ENCODE measurements around the gene CDK14. TPM values are rescaled to one million over a fixed set of nuclear protein-coding genes. Genes with fewer than 3 reads are reported as not detected.

CDK14 gene
- polyA plus RNA-seq, 1 donor from 2014 or later, result 25.1 TPM

DNA sequence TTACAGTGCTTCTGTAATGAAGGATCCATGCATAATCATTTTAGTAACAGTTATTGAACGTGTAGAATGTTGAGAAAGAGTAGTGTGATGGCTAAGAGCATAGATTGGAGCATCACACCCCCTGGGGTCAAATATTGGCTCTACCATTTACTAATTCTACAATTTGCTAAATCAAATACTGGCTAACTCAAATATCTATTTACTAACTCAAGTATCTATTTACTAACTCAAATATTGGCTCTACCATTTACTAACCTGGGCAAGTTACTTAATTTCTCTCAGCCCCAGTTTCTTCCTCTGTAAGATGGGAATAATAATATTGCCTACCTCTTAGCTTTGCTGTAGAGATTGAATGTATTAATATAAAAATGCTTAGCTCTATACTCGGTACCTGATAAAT lies 64.0 kb downstream of the CDK14 start:
- Histone ChIP-seq H3K4me2 (ENCODE audit: low read length) (no peak overlapping the region), H2AFZ (ENCODE audit: low read depth, low read length) (no peak overlapping the region), H3F3A (ENCODE audit: insufficient read depth, low read length, poor library complexity, severe bottlenecking) (no peaks in the 10 kb centered on the region), H3K79me2 (replicated peaks; ENCODE audit: insufficient read depth, low read length) (peaks cover 12% of the 10 kb centered on the region), H3K9me2 (ENCODE audit: insufficient read depth, low read length) (no peaks in the 10 kb centered on the region), H3K27me3 (ENCODE audit: insufficient read depth, low read depth, low read length) (no peaks in the 10 kb centered on the region), H3K9ac (ENCODE audit: low read length) (no peak overlapping the region), H3K4me3 (ENCODE audit: low read length) (no peak overlapping the region), H3K9me3 (ENCODE audit: low read length) (no peaks in the 10 kb centered on the region), H3K27ac (ENCODE audit: low read length) (no peak overlapping the region), H4K20me1 (ENCODE audit: insufficient read depth) (no peaks in the 10 kb centered on the region), H3K36me3 (ENCODE audit: insufficient read depth, low read length) (peaks cover 4% of the 10 kb centered on the region)
- TF ChIP-seq EP300 (conservative IDR thresholded peaks at IDR 0.05; ENCODE audit: poor library complexity, severe bottlenecking), result no peak
- TF ChIP-seq, protein P1, sequence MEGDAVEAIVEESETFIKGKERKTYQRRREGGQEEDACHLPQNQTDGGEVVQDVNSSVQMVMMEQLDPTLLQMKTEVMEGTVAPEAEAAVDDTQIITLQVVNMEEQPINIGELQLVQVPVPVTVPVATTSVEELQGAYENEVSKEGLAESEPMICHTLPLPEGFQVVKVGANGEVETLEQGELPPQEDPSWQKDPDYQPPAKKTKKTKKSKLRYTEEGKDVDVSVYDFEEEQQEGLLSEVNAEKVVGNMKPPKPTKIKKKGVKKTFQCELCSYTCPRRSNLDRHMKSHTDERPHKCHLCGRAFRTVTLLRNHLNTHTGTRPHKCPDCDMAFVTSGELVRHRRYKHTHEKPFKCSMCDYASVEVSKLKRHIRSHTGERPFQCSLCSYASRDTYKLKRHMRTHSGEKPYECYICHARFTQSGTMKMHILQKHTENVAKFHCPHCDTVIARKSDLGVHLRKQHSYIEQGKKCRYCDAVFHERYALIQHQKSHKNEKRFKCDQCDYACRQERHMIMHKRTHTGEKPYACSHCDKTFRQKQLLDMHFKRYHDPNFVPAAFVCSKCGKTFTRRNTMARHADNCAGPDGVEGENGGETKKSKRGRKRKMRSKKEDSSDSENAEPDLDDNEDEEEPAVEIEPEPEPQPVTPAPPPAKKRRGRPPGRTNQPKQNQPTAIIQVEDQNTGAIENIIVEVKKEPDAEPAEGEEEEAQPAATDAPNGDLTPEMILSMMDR (IDR thresholded peaks at IDR 0.05; ENCODE audit: poor library complexity, severe bottlenecking), result no peak
- TF ChIP-seq, protein P2, sequence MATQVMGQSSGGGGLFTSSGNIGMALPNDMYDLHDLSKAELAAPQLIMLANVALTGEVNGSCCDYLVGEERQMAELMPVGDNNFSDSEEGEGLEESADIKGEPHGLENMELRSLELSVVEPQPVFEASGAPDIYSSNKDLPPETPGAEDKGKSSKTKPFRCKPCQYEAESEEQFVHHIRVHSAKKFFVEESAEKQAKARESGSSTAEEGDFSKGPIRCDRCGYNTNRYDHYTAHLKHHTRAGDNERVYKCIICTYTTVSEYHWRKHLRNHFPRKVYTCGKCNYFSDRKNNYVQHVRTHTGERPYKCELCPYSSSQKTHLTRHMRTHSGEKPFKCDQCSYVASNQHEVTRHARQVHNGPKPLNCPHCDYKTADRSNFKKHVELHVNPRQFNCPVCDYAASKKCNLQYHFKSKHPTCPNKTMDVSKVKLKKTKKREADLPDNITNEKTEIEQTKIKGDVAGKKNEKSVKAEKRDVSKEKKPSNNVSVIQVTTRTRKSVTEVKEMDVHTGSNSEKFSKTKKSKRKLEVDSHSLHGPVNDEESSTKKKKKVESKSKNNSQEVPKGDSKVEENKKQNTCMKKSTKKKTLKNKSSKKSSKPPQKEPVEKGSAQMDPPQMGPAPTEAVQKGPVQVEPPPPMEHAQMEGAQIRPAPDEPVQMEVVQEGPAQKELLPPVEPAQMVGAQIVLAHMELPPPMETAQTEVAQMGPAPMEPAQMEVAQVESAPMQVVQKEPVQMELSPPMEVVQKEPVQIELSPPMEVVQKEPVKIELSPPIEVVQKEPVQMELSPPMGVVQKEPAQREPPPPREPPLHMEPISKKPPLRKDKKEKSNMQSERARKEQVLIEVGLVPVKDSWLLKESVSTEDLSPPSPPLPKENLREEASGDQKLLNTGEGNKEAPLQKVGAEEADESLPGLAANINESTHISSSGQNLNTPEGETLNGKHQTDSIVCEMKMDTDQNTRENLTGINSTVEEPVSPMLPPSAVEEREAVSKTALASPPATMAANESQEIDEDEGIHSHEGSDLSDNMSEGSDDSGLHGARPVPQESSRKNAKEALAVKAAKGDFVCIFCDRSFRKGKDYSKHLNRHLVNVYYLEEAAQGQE (IDR thresholded peaks at IDR 0.05; ENCODE audit: borderline replicate concordance), result no peak
- TF ChIP-seq SMC3 (conservative IDR thresholded peaks at IDR 0.05; ENCODE audit: poor library complexity), result no peak
- no peak for TF ChIP-seq TAF1 (IDR thresholded peaks at IDR 0.05; ENCODE audit: low read depth)
- no peak for TF ChIP-seq RAD21 (conservative IDR thresholded peaks at IDR 0.05)
- no peak for TF ChIP-seq EZH2 (IDR thresholded peaks at IDR 0.05; ENCODE audit: borderline replicate concordance, insufficient read depth, low read length, poor library complexity, severe bottlenecking)
- no peak for TF ChIP-seq MXI1 (conservative IDR thresholded peaks at IDR 0.05; ENCODE audit: poor library complexity, severe bottlenecking)
- no peak for TF ChIP-seq POLR2AphosphoS5 (IDR thresholded peaks at IDR 0.05)

DNA sequence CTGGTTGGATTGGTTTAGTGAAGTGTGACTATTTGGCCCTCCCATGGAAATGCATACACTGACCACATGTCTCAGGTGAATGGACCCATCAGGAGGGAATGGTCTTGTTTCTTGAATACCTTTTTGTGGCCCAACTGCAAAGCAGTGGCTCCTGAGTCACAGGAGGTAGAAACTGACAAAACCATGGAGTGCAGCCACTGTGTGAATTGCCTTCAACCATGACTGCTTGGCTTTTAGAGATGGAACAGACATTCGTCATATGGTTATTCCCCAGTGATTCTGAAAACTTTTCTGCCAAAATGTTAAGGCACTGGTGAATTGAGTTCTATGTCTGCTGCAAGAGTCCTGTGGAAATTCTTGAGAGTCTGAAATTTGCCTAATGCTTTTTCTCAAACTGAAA lies 64.7 kb downstream of the CDK14 start:
- no peaks in the 10 kb centered on the region for H3K27me3 ChIP-seq (ENCODE audit: insufficient read depth, low read depth, low read length)
- peaks cover 4% of the 10 kb centered on the region for H3K36me3 ChIP-seq (ENCODE audit: insufficient read depth, low read length)
- no peaks in the 10 kb centered on the region for H4K20me1 ChIP-seq (ENCODE audit: insufficient read depth)
- H3K9ac ChIP-seq (ENCODE audit: low read length), result no peak overlapping the region
- no peak overlapping the region for H3K4me3 ChIP-seq (ENCODE audit: low read length)
- H3K9me3 ChIP-seq (ENCODE audit: low read length), result no peaks in the 10 kb centered on the region
- no peaks in the 10 kb centered on the region for H3K9me2 ChIP-seq (ENCODE audit: insufficient read depth, low read length)
- TF ChIP-seq TAF1 (IDR thresholded peaks at IDR 0.05; ENCODE audit: low read depth), result no peak
- TF ChIP-seq EZH2 (IDR thresholded peaks at IDR 0.05; ENCODE audit: borderline replicate concordance, insufficient read depth, low read length, poor library complexity, severe bottlenecking), result no peak
- TF ChIP-seq, protein P1 (IDR thresholded peaks at IDR 0.05; ENCODE audit: poor library complexity, severe bottlenecking), result no peak
- TF ChIP-seq MXI1 (conservative IDR thresholded peaks at IDR 0.05; ENCODE audit: poor library complexity, severe bottlenecking), result no peak
- TF ChIP-seq, protein P2 (IDR thresholded peaks at IDR 0.05; ENCODE audit: borderline replicate concordance), result no peak
- no peak for TF ChIP-seq EP300 (conservative IDR thresholded peaks at IDR 0.05; ENCODE audit: poor library complexity, severe bottlenecking)
- no peak for TF ChIP-seq SMC3 (conservative IDR thresholded peaks at IDR 0.05; ENCODE audit: poor library complexity)
- no peak for TF ChIP-seq POLR2AphosphoS5 (IDR thresholded peaks at IDR 0.05)
- no peak for TF ChIP-seq RAD21 (conservative IDR thresholded peaks at IDR 0.05)
- peaks cover 12% of the 10 kb centered on the region for H3K79me2 ChIP-seq (replicated peaks; ENCODE audit: insufficient read depth, low read length)
- H3K27ac ChIP-seq (ENCODE audit: low read length), result no peak overlapping the region
- no peak overlapping the region for H2AFZ ChIP-seq (ENCODE audit: low read depth, low read length)
- H3F3A ChIP-seq (ENCODE audit: insufficient read depth, low read length, poor library complexity, severe bottlenecking), result no peaks in the 10 kb centered on the region
- H3K4me2 ChIP-seq (ENCODE audit: low read length), result no peak overlapping the region
